IPS DF 19.7 (cell line): Measurements from ENCODE around the gene NKX2-3.

ENCODE experiments used
- DNase-seq: peaks from one replicate; pipeline ENCODE4 v3.0.0-alpha.2; 2013; ENCODE audit warnings: low read depth, low spot score

The NKX2-3 gene

GRCh38 chr10:99573790-99574189 lies 41.0 kb downstream of the NKX2-3 start:
- DNase-seq, result no peak

- DNase-seq, result no peak
Observed at GRCh38 chr10:99579971-99580370, 47.2 kb downstream of the NKX2-3 start.

GRCh38 chr10:99582255-99582770 lies 49.6 kb downstream of the NKX2-3 start:
- no peak for DNase-seq

- DNase-seq, result no peak
Observed at GRCh38 chr10:99583687-99584086, 50.9 kb downstream of the NKX2-3 start.
